HG03571 (cell line): Measurements from ENCODE around the gene GJC3.
"Not testable (repeated sequence)": the region's sequence is repeated elsewhere in the genome, so short reads cannot be mapped to it uniquely, and the experiment has no call there.

Source experiments
- ATAC-seq: cut with Tn5 transposase; IDR thresholded peaks from one replicate; pipeline ENCODE4 v1.9.1; 2021; ENCODE audit not compliant: unreplicated experiment

GJC3 gene

GRCh38 chr7:99928994-99929729 is at the start of gene GJC3:
Gene GJC3, minus strand, starts transcription at chr7:99929620. Its CDS starts 0 bp downstream, at chr7:99929620.
- ATAC-seq, result no peak

GRCh38 chr7:99976626-99977025 is 47.2 kb upstream of the GJC3 start:
- ATAC-seq, result no peak

GRCh38 chr7:99975782-99976521 is 46.5 kb upstream of the GJC3 start, which contains the start of gene AZGP1:
Gene AZGP1, minus strand, starts transcription at chr7:99976031. Its CDS starts 11 bp downstream, at chr7:99976020.
- no peak for ATAC-seq

GRCh38 chr7:99974681-99975080 is 45.3 kb upstream of the GJC3 start:
- ATAC-seq, result no peak

- ATAC-seq, result not testable (repeated sequence)
These were observed 44.4 kb upstream of the GJC3 start for GRCh38 chr7:99973817-99974216.

GRCh38 chr7:99971242-99971641 is 41.8 kb upstream of the GJC3 start:
- no peak for ATAC-seq

GRCh38 chr7:99969813-99970212 is 40.4 kb upstream of the GJC3 start:
- ATAC-seq, result not testable (repeated sequence)

GRCh38 chr7:99969298-99969697 is 39.9 kb upstream of the GJC3 start:
- ATAC-seq, result no peak

GRCh38 chr7:99958564-99959227 is 29.3 kb upstream of the GJC3 start:
- no peak for ATAC-seq

- no peak for ATAC-seq
These were observed 25.8 kb upstream of the GJC3 start for GRCh38 chr7:99955247-99955646.

- ATAC-seq, result not testable (repeated sequence)
These were observed 25.2 kb upstream of the GJC3 start for GRCh38 chr7:99954643-99955042.

- no peak for ATAC-seq
These were observed 24.2 kb upstream of the GJC3 start for GRCh38 chr7:99953649-99954048.

GRCh38 chr7:99952649-99953048 is 23.2 kb upstream of the GJC3 start:
- not testable (repeated sequence) for ATAC-seq

GRCh38 chr7:99950819-99951218 is 21.4 kb upstream of the GJC3 start:
- not testable (repeated sequence) for ATAC-seq

GRCh38 chr7:99949645-99950228 is 20.3 kb upstream of the GJC3 start:
- no peak for ATAC-seq

GRCh38 chr7:99947608-99948007 is 18.2 kb upstream of the GJC3 start:
- ATAC-seq, result no peak

- no peak for ATAC-seq
These were observed 15.2 kb upstream of the GJC3 start for GRCh38 chr7:99944497-99945070.

- ATAC-seq, result no peak
These were observed 14.4 kb upstream of the GJC3 start for GRCh38 chr7:99943641-99944496.

- ATAC-seq, result no peak
These were observed 8.9 kb upstream of the GJC3 start for GRCh38 chr7:99938296-99938695.

- not testable (repeated sequence) for ATAC-seq
These were observed 5.6 kb upstream of the GJC3 start for GRCh38 chr7:99935009-99935408.
